ENCODE measurements around the gene ZNRF3.

The ZNRF3 gene

DNA sequence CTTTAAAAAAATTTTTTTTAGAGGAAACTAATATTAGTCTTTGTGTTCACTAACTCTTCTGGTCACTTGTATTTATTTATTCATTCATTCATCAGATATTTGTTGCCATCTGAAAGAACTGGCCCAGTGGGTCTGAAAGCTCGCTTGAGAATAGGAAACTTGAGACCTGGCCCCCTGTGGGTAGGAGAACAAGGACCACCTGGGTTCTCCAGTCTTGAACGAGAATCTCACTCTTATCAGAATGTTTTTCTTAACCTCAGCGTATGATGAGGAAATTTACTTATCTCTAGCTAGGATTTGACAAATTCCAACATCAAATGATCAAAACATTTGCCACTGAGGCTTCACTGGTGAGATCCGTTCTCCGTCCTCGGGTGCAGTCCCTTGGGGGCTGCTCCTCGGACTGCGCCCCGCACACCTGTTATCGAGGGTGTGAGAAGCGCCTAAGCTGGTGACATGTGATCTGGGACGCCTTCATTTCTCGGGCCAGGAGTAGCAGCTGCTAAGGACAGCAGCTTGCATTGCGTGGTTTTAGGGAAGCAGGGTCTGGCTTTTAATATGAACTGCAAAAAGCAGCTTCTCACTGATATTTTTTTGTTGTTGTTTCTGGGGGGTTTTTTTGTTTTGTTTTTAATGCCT is 171.9 kb downstream of the ZNRF3 start:
- in situ Hi-C loops (cut with MboI; ENCODE audit: low sequenced_read_pairs): loop anchor here (25.0 kb wide), 2 partner anchors 182 to 443 kb away; no protein-coding TSS in a partner anchor

DNA sequence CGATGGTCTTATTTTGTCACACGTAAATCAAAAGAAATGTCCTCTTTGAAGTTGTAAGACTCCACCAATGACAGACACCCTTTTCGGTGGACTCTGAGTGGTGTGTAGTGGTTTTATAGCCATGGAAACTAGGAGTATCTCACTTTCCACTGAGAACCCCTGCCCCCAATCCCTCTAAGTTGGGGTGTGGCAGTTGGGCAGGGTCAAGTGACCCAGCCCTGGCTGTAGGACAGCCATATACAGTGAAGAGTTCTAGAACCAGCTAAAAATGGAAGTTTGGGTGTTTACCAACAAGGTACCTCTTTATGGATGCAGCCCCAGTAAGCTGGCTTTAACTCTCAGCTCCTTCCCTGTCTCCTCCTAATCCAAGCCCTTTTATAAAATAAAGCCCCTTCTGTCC is 173.1 kb downstream of the ZNRF3 start:
- in situ Hi-C loops (cut with MboI; ENCODE audit: low sequenced_read_pairs): loop anchor here (25.0 kb wide), 2 partner anchors 181 to 444 kb away; no protein-coding TSS in a partner anchor

DNA sequence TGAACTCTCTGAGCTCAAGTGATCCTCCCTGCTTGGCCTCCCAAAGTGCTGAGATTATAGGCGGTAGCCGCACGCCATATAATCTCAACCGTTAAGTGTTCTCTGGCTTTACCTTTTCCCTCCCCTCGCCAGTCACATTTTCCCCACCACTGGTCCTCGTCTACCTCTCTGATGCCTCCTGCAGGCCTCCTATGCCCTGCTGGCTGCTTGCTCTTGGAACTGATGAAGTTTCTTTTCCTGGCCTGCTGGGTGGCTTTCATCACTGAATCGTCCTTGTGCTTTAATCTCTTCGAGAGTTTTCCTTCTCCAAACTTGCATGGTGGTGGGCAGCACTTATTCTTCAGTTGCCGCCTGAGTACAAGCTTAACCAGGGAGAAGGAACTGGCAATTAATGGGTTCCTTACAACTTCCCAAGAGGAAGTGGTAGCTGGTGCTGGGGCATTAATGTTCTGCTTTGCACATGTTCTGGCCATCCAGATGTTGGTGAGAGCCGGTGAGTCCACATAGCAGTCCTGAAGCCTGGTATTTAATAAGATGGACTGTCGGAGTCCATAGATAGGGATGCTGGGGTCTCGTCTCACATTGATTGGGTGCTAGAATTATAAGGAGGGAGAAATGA is 177.0 kb downstream of the ZNRF3 start:
- in situ Hi-C loops (cut with MboI; ENCODE audit: low sequenced_read_pairs): loop anchor here (25.0 kb wide), 2 partner anchors 177 to 448 kb away; no protein-coding TSS in a partner anchor

DNA sequence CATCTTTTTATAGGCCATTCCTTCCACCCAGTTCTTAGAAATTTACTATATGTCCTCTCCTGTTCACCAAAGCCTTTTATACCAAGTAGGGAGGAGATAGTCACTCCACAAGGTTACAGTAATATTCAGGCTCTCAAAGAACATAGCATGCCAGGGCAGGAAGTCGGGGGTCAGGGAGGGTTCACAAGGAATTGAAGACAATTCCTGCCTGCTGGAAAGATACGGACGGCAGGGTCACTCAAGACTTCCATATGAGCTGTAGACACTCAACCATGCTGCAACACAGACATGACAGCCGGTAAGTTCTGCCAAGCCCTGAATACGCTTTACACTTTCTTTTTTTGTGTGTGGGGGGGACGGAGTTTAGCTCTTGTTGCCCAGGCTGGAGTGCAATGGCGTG is 177.6 kb downstream of the ZNRF3 start:
- in situ Hi-C loops (cut with MboI; ENCODE audit: low sequenced_read_pairs): loop anchor here (25.0 kb wide), 2 partner anchors 176 to 449 kb away; no protein-coding TSS in a partner anchor

DNA sequence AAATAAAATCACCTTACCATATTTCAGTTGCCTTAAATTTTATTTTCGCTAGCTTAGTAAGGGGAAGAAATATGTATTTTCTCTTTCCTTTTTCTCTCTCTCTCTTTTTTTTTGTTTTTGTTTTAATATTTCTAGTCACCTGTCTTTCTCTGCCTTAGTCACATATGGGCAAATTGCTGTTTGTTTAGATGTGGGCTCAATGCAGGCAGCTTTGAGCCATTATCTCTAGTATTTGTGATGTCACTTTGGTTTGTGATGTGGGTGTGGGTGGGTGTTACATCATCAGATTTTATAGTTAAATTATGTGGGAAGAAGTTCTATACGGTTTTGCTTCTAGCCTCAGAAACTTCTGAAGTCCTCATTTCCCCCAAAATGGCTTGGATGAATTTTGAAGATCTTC is 178.4 kb downstream of the ZNRF3 start, which contains the start of gene C22orf31:
C22orf31 (minus strand) TSS at position 59 of the 400 bp plus-strand sequence; CDS start at position 20, 39 bp downstream.
- in situ Hi-C loops (cut with MboI; ENCODE audit: low sequenced_read_pairs): loop anchor here (25.0 kb wide), 2 partner anchors 176 to 449 kb away; no protein-coding TSS in a partner anchor

DNA sequence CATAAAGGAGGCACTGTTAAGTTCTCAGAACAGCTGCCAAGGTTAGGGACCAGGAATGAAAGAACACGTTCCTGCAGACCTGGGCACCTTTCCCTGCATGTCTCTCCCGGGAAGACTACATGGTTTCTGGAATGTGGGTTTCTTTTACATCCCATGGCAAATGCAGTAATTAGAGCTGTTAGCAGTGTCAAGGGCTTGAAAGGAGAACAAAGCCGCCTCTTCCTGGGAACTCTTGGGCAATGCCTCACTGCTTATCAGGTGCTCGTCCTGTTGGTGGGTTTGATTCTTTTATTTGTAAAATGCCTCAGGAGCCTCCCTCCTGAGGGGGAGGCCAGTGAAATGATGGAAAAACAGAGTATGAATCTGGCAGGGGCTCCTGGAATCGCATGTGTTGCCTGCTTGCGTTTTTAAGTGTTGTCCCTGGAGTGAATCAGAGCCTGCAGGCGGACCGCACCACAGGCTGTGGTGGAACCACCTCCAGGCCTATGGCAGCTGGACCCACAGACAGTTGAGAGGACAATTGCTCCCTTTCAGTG is 179.0 kb downstream of the ZNRF3 start:
- in situ Hi-C loops (cut with MboI; ENCODE audit: low sequenced_read_pairs): loop anchor here (25.0 kb wide), 2 partner anchors 175 to 450 kb away; no protein-coding TSS in a partner anchor

DNA sequence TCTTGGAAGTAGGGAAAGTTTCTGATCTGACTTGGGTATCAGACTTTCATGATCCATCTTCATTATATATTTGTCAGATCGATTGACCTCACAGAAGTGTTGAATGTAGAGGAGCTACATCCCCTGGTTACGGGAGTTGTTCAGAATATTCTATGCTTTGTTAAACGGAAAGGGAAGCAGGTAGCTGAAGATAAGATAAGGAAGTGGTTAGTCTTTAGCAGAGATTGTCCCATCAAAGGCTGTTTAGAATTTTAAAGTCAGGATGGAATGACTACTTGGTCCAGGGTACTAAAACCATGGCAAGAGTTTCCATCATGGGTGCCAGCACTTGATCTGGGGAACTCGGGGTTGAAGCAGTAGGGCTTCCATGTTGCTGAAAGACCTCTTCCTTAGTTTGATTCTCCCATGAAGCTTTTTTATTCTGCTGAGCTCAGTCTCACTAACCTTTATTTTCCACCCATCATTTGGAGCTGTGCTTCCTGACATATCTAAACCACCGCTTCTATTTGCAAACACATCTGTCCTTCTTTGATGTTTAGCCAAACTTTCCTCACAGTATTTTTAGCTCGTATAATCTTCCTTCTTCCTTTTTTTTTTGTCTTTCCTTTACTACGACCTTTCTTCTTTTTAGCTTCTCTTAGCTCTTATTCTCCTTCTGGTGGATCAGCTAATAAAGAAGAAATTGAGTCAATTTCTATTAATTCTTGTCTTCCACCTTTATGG is 182.3 kb downstream of the ZNRF3 start:
- in situ Hi-C loops (cut with MboI; ENCODE audit: low sequenced_read_pairs): loop anchor here (25.0 kb wide), 2 partner anchors 172 to 453 kb away; no protein-coding TSS in a partner anchor

DNA sequence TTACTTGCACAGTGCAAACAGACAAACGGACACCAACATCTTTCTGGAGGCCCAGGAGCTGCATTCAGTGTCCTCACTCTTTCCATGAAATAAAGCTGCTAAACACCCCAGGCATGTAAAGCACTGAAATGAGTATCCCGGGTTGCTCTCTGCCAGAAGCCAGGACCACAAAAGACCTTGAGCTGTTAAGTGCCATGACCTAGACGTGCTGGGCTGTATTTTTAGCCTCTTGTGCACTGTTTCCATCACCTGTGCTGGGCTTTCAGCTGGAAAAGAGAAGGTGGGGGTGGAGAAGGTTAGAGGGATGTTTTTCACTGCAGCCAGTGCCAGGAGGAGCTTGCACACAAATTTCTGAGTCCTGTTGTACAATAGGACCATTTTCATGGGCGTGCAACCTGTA is 186.1 kb downstream of the ZNRF3 start:
- in situ Hi-C loops (cut with MboI; ENCODE audit: low sequenced_read_pairs): loop anchor here (25.0 kb wide), 2 partner anchors 168 to 457 kb away; no protein-coding TSS in a partner anchor

DNA sequence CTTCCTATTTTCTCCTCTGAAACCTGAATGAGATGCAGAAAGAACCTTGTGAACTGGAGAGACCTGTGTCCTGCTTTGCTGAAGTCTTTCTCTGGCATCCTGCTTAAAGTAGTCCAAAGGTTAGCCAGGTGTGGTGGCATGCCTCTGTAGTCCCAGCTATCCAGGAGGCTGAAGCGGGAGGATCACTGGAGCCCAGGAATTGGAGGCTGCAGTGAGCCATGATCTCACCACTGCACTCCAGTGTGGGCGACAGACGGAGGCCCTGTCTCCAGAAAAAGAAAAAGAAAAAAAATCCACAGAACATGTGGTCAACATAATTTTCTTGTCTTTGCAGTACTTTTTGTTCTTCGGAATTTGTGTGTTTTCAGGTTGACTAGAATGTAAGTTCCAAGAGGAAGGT is 187.1 kb downstream of the ZNRF3 start:
- in situ Hi-C loops (cut with MboI; ENCODE audit: low sequenced_read_pairs): loop anchor here (25.0 kb wide), 2 partner anchors 167 to 458 kb away; no protein-coding TSS in a partner anchor

DNA sequence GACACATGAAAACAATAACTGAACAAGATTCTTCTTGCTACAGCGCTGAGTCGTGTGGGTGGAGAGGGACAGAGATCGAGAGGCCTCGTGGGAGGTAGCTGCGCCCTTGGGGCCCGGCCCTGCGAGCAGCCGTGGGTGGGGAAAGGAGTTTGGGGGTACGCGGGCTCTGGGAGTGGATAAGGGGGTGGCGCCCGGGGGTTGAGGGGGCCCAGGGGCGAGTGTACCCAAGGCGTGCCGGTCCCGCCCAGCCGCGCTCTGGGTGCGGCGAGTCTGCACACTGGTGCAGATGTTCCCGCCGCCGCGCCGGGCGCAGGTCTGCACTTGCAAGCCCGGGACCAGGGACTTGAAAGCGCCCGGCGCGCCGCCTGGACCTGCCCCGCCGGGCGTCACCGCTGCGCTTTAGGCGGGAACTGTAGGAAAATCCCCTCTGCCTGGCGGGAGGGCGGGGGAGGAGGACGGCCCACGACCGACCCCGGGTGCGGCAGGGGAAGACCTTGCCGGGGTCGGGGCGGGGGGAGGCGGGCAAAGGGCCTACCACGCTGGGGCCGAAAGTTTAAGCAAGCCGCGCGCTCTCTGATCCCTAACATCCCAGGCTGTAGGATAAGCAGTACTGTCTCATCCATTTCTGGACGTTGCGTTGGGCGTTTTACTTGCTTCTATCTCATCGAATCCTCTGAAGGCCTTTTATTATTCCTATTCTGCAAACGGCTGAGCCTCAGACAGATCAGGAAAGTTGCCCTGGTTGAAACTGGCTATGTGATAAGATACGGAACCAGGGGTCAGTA is 188.1 kb downstream of the ZNRF3 start:
- in situ Hi-C loops (cut with MboI; ENCODE audit: low sequenced_read_pairs): loop anchor here (25.0 kb wide), 2 partner anchors 166 to 459 kb away; no protein-coding TSS in a partner anchor

DNA sequence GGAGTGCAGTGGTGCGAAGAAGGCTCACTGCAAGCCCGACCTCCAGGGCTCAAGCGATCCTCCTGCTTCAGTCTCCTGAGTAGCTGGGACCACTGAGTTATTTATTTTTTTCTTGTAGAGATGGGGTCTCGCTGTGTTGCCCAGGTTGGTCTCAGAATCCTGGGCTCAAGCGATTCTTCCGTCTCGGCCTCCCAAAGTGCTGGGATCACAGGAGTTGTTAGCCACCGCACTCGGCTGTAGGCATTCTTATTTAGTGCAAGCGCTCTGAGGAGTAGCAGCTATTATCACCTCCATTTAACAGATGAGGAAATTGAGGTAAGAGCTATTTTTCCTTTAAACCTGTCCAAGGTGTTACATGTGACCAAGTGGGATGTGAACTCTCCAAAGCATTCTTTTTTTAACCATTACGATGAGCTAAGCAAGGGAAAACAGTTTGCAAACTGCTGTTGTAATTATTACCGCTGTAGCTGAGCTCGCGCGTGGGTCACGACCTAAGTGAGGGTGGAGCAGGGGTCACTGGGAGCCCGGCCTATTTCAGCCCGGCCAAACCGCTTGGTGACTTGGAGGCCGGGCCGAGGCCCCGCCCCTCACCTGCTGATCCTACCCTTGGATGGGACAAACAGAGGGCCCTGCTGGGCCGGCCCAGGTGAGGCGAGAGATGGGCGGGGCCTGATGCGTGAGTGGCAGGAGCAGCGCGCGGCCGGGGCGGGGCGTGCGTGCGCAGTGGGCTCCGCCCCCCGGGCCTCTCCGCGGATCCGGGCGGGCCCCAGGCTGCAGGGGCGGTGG is 189.0 kb downstream of the ZNRF3 start:
- in situ Hi-C loops (cut with MboI; ENCODE audit: low sequenced_read_pairs): loop anchor here (25.0 kb wide), 2 partner anchors 165 to 460 kb away; no protein-coding TSS in a partner anchor

DNA sequence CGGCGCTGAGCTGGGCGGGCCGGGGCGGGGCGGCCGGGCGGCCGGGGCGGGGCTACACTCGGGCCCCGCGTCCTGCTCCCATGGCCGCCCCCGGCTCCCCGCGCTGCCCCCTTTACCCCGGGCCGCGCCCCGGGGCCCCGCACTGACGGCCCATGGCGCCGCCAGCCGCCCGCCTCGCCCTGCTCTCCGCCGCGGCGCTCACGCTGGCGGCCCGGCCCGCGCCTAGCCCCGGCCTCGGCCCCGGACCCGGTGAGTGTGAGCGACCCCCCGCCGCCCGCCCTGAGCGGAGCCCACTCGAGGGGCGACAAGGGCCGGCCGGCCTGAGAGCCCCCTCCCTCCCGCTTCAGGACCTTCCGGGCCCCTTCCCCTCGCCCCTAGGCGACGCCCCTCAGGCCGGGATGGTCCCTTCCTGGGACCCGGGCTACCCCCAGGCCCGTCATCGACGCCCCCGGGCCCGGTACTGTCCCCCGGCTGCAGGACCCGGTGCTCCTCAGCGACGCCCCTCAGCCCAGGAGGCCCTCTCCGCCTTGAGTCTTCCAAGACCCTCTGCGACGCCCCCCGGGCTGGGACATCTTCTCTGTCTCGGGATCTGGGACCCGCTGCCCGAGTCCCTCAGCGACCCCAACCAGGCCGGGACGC is 189.7 kb downstream of the ZNRF3 start, which contains the start of gene KREMEN1:
KREMEN1 (plus strand) TSS at position 57 of the 639 bp plus-strand sequence; CDS start at position 153, 96 bp downstream.
- in situ Hi-C loops (cut with MboI; ENCODE audit: low sequenced_read_pairs): loop anchor here (25.0 kb wide), 2 partner anchors 164 to 461 kb away; no protein-coding TSS in a partner anchor

DNA sequence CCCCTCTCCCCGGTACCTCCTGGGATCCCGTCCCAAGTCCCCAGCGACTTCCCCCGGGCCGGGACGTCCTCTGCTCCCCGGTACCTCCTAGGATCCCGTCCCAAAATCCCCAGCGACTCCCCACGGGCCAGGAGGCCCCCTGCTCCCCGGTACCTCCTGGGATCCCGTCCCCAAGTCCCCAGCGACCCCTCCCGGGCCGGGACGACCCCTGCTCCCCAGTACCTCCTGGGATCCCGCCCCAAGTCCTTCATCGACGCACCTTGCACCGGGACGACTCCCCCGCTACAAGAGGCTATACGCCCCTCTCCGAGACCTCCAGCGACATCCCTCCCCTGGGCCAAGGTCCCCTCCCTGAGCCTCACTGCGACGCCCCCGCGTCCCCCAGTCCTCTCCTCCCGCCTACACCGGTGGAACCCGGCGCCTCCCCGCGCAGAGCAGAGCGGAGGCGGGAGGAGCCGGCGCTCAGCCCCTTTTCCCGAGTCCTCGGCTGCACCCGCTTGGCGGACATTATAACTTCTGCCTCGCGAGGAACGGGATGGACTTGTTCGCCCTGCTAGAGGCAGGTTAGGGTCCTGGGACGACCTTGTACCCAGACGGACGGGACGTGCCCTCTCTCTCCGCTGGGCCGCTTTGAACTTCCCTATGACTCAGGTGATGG is 190.4 kb downstream of the ZNRF3 start:
- in situ Hi-C loops (cut with MboI; ENCODE audit: low sequenced_read_pairs): loop anchor here (25.0 kb wide), 2 partner anchors 164 to 461 kb away; no protein-coding TSS in a partner anchor

DNA sequence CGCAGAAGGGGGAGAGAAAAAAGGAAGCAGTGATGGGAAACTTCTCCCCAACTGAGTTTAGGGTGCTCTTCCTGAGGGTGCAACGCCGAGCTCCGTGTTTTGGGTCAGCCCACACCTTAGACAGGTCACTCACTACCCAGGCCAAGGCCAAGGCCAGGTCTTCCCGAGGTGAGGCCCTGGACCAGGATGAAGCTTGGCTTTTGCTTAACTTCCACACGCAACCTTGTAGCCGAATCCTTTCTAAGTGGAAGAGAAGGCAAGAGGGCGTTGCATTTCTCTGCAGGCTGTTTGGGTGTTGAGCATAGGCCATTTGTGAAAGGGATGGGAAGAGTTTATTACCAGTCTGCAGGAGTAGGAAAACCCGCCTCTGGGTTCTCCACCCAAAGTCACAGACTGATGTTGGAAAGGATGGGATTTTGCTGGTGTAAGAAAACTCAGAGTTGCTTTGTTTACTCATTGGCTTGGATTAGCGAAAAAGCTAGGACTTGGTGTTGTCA is 191.0 kb downstream of the ZNRF3 start:
- in situ Hi-C loops (cut with MboI; ENCODE audit: low sequenced_read_pairs): loop anchor here (25.0 kb wide), 2 partner anchors 163 to 462 kb away; no protein-coding TSS in a partner anchor

DNA sequence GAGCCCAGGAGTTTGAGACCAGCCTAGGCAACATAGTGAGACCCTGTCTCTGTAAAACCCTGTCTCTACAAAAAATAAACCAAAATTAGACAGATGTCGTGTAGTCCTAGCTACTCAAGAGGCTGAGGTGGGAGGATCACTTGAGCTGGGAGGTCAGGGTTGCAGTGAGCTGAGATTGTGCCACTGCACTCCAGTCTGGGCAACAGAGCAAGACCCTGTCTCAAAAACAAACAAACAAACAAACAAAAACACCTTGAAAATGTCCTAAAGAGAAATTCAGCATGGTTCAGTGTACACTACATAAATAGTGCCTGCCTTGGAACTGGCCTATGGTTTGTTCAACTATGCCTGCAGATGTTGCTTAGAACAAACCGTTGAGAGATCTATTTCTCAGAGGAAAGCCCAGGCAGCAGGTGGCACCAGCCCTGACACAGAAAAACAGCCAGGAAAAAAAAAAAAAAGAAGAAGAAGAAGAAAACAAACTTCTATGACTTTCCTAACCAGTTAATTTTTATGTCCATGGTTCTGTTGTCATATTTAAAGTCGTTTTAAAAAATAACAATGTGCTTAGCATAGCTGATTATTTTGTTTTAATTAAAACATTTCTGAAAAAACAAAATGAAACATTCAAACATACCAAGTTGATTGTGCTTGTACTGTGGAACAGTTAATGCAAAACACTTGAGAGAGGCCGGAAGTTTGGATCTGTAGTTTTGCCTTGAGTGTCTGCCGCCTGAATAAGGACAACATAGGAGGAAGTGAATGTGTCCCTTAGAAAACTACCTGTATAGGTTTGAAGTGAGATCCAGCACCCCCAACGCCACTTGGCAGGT is 194.9 kb downstream of the ZNRF3 start:
- in situ Hi-C loops (cut with MboI; ENCODE audit: low sequenced_read_pairs): no loop called here

DNA sequence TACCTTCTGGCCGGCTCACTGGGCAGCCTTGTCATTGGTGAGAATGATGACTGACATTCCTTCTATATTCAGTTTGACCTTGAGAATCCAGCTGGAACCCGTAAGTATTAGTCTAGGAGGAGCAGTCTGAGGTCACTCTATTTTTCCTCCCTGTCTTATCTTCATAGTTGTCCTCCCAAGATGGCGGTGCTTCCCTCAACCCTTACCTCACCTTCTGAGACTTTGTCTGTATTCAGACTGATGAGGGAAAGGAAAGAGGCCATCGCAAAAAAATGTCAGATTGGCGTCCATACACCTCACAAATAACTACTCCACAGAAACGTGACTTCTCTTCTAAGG is 195.5 kb downstream of the ZNRF3 start:
- in situ Hi-C loops (cut with MboI; ENCODE audit: low sequenced_read_pairs): no loop called here

All from HL-60/S4 treated with phorbol 12-myristate 13-acetate at 8.2 ng/mL for 4 days and 3 days (cell line).